ENCODE measurements around the gene ACBD3.
"Not testable (repeated sequence)": the region's sequence is repeated elsewhere in the genome, so short reads cannot be mapped to it uniquely, and the experiment has no call there.

The ACBD3 gene

DNA sequence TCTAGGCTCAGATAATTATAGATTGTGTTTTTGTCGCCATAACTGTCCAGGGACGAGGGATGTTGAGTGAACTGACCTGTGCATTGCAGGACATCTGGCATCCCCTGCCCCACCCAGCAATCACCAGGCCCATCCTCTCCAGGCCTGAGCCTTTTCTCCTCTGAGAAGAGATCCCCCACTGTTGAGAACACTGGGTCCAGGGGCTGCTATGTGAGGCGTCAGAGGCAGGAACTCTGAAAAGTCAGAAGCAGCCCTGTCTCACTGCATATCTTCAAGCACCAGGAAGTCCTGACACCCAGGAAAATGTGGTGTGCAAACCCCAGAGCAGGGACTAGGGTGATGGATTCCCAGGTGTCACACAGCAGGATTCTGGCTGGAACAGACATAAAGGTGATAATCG lies 17.1 kb upstream of the ACBD3 start:
- DNase-seq (ENCODE audit: low read depth, low spot score): no peak
- TF ChIP-seq, protein P1, sequence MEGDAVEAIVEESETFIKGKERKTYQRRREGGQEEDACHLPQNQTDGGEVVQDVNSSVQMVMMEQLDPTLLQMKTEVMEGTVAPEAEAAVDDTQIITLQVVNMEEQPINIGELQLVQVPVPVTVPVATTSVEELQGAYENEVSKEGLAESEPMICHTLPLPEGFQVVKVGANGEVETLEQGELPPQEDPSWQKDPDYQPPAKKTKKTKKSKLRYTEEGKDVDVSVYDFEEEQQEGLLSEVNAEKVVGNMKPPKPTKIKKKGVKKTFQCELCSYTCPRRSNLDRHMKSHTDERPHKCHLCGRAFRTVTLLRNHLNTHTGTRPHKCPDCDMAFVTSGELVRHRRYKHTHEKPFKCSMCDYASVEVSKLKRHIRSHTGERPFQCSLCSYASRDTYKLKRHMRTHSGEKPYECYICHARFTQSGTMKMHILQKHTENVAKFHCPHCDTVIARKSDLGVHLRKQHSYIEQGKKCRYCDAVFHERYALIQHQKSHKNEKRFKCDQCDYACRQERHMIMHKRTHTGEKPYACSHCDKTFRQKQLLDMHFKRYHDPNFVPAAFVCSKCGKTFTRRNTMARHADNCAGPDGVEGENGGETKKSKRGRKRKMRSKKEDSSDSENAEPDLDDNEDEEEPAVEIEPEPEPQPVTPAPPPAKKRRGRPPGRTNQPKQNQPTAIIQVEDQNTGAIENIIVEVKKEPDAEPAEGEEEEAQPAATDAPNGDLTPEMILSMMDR (IDR thresholded peaks at IDR 0.05; ENCODE audit: low read depth, low read length): no peak
- in situ Hi-C loops (cut with HindIII; ENCODE audit: low sequenced_read_pairs): no loop called here
- H3K4me3 ChIP-seq (ENCODE audit: low read depth, low read length): no peak overlapping the region

DNA sequence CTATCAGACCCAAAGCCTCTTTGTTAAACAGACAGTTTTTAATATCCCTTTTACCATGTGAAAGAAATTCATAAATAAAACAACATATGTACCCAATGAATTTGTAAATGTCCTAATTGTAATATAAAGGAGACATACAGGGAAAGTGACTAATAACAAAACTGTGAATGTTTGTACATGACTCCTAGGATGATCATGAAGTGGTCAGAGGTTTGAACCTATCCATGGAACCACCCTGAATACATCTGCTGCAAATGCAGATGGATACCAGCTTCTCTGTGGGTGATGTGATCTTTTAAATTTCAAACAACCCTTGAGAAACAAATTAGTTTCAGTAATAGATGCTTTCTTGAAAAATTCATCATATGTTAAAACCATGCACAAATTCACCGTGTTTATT lies 16.7 kb upstream of the ACBD3 start:
- in situ Hi-C loops (cut with HindIII; ENCODE audit: low sequenced_read_pairs): no loop called here
- no peak for DNase-seq (ENCODE audit: low read depth, low spot score)
- H3K4me3 ChIP-seq (ENCODE audit: low read depth, low read length): no peak overlapping the region
- TF ChIP-seq, protein P1 (IDR thresholded peaks at IDR 0.05; ENCODE audit: low read depth, low read length): no peak

DNA sequence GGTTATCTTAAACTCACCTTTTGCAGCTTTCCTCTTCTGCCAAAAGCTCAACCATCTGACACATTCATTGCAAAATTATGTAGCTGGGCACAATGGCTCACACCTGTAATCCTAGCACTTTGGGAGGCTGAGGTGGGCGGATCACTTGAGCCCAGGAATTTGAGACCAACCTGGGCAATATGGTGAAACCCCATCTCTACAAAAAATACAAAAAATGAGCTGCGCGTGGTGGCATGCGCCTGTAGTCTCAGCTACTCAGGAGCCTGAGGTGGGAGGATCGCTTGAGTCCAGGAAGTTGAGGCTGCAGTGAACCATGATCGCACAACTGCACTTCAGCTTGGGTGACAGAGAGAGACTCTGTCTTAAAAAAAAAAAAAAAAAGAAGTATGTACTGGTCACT lies 16.1 kb upstream of the ACBD3 start:
- in situ Hi-C loops (cut with HindIII; ENCODE audit: low sequenced_read_pairs); DNase-seq (ENCODE audit: low read depth, low spot score); H3K4me3 ChIP-seq (ENCODE audit: low read depth, low read length): not testable (repeated sequence)

DNA sequence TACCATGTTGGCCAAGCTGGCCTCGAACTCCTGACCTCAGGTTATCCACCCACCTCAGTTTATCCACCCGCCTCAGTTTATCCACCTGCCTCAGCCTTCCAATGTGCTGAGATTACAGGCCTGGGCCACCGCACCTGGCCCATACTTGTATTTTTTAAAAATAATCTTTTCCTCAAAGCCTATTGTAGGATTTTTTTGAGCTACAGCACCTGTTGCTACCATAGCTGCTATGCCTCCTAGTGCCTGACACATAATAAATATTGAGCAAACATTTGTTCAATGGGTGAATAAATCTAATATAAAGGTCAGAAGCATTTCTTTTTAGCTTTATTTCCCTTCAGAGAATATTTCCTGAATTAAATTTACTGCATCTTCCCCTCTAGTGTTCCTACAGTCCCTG lies 15.7 kb upstream of the ACBD3 start:
- in situ Hi-C loops (cut with HindIII; ENCODE audit: low sequenced_read_pairs): no loop called here
- DNase-seq (ENCODE audit: low read depth, low spot score): no peak
- H3K4me3 ChIP-seq (ENCODE audit: low read depth, low read length): no peak overlapping the region
- TF ChIP-seq, protein P1 (IDR thresholded peaks at IDR 0.05; ENCODE audit: low read depth, low read length): no peak

DNA sequence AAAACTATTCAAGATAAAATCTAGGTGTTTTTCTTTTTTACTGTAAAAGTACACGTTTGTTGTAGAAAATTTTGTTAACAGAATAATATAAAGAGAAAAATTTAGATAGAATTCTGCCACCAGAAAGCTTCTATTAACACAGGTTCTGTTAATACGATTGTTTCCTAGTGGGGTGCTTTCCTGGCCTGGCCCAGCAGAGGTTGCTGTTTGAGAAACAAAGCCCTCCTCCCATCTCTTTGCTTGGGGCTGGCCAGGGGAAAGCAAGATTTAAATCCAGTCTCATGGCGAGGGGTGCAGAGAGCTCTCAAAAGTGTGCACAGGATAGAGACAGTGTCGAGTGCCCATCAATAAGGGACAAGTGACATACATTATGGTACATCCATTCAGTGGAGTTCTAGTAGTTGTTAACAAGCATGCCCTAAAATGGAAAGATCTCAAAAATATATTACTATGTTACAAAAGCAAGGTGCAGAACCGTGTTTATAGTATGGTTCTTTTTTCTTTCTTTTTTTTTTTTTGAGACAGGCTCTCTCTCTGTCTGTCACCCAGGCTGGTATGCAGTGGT lies 14.6 kb upstream of the ACBD3 start:
- in situ Hi-C loops (cut with HindIII; ENCODE audit: low sequenced_read_pairs): no loop called here
- DNase-seq (ENCODE audit: low read depth, low spot score): no peak
- H3K4me3 ChIP-seq (ENCODE audit: low read depth, low read length): no peak overlapping the region
- TF ChIP-seq, protein P1 (IDR thresholded peaks at IDR 0.05; ENCODE audit: low read depth, low read length): peak; percentile 53

DNA sequence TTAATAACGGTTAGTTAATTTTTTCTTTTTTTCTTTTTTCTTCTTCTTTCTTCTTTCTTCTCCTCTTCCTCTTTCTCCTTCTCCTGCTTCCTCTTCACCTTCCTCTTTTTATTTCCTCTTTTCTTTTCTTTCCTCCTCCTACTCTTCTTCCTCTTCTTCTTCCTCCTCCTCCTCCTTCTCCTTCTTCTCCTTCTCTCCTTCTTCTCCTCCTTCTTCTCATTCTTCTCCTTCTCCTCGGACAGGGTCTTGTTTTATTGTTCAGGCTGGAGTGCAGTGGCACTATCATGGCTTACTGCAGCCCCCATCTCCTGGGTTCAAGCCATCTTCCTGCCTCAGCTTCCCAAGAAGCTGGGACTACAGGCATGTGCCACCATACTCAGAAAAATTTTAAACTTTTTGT lies 13.4 kb upstream of the ACBD3 start:
- TF ChIP-seq, protein P1 (IDR thresholded peaks at IDR 0.05; ENCODE audit: low read depth, low read length): no peak
- in situ Hi-C loops (cut with HindIII; ENCODE audit: low sequenced_read_pairs): no loop called here
- no peak overlapping the region for H3K4me3 ChIP-seq (ENCODE audit: low read depth, low read length)
- DNase-seq (ENCODE audit: low read depth, low spot score): no peak

DNA sequence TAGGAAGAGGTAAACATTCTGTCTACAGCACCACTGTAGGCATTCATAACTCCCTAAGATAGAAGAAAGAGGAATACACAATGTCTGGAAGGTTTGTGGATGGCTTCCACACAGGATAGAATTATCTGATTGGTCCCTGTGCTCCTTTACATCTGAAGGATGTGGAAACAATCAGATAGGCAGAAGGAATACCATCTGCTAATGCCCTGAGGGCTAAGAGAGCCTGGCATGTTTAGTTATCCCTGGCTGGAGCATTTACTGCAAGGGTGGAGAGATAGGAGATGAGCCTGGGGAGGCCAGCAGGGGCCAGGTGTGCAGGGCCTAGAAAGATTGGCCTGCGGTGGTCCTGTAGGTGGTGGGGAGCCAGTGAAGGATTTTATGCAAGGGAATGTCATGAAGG lies 8.6 kb upstream of the ACBD3 start:
- DNase-seq (ENCODE audit: low read depth, low spot score): no peak
- in situ Hi-C loops (cut with HindIII; ENCODE audit: low sequenced_read_pairs): no loop called here
- TF ChIP-seq, protein P1 (IDR thresholded peaks at IDR 0.05; ENCODE audit: low read depth, low read length): no peak
- no peak overlapping the region for H3K4me3 ChIP-seq (ENCODE audit: low read depth, low read length)

Measured in astrocyte of the spinal cord (primary cell).